ENCODE results near the gene SLC25A38. TPM values are rescaled to one million over a fixed set of nuclear protein-coding genes. Genes with fewer than 3 reads are reported as not detected.

Gene SLC25A38
- total RNA-seq, 1 donor, result 29.6 TPM

- no peak for DNase-seq (ENCODE audit: low read depth in 2 of 3, low spot score in 2 of 3)
These were observed 45.6 kb downstream of the SLC25A38 start for GRCh38 chr3:39428745-39429201.

GRCh38 chr3:39429466-39429865 lies 46.3 kb downstream of the SLC25A38 start:
- DNase-seq (ENCODE audit: low read depth in 2 of 3, low spot score in 2 of 3), result no peak

GRCh38 chr3:39432342-39432741 lies 49.2 kb downstream of the SLC25A38 start:
- no peak for DNase-seq (ENCODE audit: low read depth in 2 of 3, low spot score in 2 of 3)

GRCh38 chr3:39433642-39434041 lies 50.5 kb downstream of the SLC25A38 start:
- no peak for DNase-seq (ENCODE audit: low read depth in 2 of 3, low spot score in 2 of 3)

- DNase-seq (ENCODE audit: low read depth in 2 of 3, low spot score in 2 of 3), result no peak
These were observed 51.4 kb downstream of the SLC25A38 start for GRCh38 chr3:39434574-39434973.

- DNase-seq (ENCODE audit: low read depth in 2 of 3, low spot score in 2 of 3), result no peak
These were observed 52.0 kb downstream of the SLC25A38 start for GRCh38 chr3:39435006-39435748.

GRCh38 chr3:39438880-39439279 lies 55.7 kb downstream of the SLC25A38 start:
- DNase-seq (ENCODE audit: low read depth in 2 of 3, low spot score in 2 of 3), result no peak

- no peak for DNase-seq (ENCODE audit: low read depth in 2 of 3, low spot score in 2 of 3)
These were observed 57.1 kb downstream of the SLC25A38 start for GRCh38 chr3:39440316-39440715.

- no peak for DNase-seq (ENCODE audit: low read depth in 2 of 3, low spot score in 2 of 3)
These were observed 60.4 kb downstream of the SLC25A38 start for GRCh38 chr3:39443530-39443929.

- no peak for DNase-seq (ENCODE audit: low read depth in 2 of 3, low spot score in 2 of 3)
These were observed 62.8 kb downstream of the SLC25A38 start for GRCh38 chr3:39445927-39446326.

- DNase-seq (ENCODE audit: low read depth in 2 of 3, low spot score in 2 of 3), result no peak
These were observed 63.3 kb downstream of the SLC25A38 start for GRCh38 chr3:39446444-39446843.

Small RNAs within 50 kb of the gene (small RNA-seq; reads per million reads assigned to genes)
- gene SNORA6 (not detected), gene SNORA62 (not detected)

Other genes with a start within 250 kb of the SLC25A38 start
- 153 TPM for gene CSRNP1, start 229.8 kb upstream of the SLC25A38 start, total RNA-seq
- gene XIRP1, start 190.8 kb upstream of the SLC25A38 start, total RNA-seq, result under 0.01 TPM
- 0.54 TPM for gene CX3CR1, start 103.3 kb upstream of the SLC25A38 start, total RNA-seq
- gene CCR8, start 53.7 kb upstream of the SLC25A38 start, total RNA-seq, result not detected
- 2,792 TPM for gene RPSA, start 23.4 kb downstream of the SLC25A38 start, total RNA-seq
- gene MOBP, start 84.3 kb downstream of the SLC25A38 start, total RNA-seq, result under 0.01 TPM